ENCODE measurements around the gene NUP107. TPM values are rescaled to one million over a fixed set of nuclear protein-coding genes. Genes with fewer than 3 reads are reported as not detected.

Gene NUP107
- total RNA-seq, 1 donor from 2014 or later: 136 TPM

DNA sequence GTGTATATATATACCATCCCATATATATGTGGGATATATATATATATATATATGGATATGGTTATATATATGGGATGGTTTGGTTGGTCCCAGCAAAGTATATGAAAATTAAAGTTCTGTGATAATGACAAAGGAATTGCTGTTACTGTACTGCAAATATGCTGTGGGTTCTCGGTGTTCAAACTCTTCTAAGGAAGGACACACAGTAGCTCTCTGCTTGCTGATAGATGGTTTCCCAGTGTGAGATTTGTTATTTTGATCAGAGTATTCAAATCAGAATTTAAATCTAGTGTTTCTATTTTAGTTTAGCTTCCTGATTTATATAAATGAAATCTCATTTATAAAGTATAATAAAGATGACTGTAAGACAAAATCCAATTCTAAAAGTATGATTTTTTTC lies 78.9 kb downstream of the NUP107 start:
- no peak overlapping the region for H3K27ac Mint-ChIP-seq (ENCODE audit: unreplicated experiment)
- no peaks in the 10 kb centered on the region for H3K27me3 Mint-ChIP-seq (ENCODE audit: low read depth)
- TF ChIP-seq, protein P1, sequence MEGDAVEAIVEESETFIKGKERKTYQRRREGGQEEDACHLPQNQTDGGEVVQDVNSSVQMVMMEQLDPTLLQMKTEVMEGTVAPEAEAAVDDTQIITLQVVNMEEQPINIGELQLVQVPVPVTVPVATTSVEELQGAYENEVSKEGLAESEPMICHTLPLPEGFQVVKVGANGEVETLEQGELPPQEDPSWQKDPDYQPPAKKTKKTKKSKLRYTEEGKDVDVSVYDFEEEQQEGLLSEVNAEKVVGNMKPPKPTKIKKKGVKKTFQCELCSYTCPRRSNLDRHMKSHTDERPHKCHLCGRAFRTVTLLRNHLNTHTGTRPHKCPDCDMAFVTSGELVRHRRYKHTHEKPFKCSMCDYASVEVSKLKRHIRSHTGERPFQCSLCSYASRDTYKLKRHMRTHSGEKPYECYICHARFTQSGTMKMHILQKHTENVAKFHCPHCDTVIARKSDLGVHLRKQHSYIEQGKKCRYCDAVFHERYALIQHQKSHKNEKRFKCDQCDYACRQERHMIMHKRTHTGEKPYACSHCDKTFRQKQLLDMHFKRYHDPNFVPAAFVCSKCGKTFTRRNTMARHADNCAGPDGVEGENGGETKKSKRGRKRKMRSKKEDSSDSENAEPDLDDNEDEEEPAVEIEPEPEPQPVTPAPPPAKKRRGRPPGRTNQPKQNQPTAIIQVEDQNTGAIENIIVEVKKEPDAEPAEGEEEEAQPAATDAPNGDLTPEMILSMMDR (conservative IDR thresholded peaks at IDR 0.05): no peak
- H3K4me1 Mint-ChIP-seq: no peaks in the 10 kb centered on the region
- no peak overlapping the region for H3K4me3 Mint-ChIP-seq
- no peak for DNase-seq (ENCODE audit: low read depth, low spot score)
- peaks cover 3% of the 10 kb centered on the region for H3K36me3 Mint-ChIP-seq (ENCODE audit: low read depth)
- no peaks in the 10 kb centered on the region for H3K9me3 Mint-ChIP-seq

DNA sequence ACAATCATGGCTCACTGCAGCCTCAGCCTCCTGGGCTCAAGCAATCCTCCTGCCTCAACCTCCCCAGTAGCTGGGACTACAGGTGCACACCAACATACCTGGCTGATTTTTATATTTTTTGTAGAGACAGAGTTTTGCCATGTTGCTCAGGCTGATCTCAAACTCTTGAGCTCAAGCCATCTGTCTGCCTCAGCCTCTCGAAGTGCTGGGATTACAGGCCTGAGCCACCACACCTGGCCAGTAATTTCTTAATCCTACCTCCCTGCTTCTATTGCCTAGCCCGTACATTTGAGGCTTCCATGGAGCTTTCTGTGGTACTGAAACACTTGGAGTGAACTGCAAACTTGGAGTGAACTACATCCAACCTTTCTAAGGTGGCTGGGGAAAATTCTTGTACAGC lies 79.9 kb downstream of the NUP107 start:
- H3K27ac Mint-ChIP-seq (ENCODE audit: unreplicated experiment): no peak overlapping the region
- TF ChIP-seq, protein P1 (conservative IDR thresholded peaks at IDR 0.05): no peak
- H3K9me3 Mint-ChIP-seq: no peaks in the 10 kb centered on the region
- H3K27me3 Mint-ChIP-seq (ENCODE audit: low read depth): no peaks in the 10 kb centered on the region
- H3K36me3 Mint-ChIP-seq (ENCODE audit: low read depth): peaks cover 3% of the 10 kb centered on the region
- DNase-seq (ENCODE audit: low read depth, low spot score): no peak
- H3K4me1 Mint-ChIP-seq: no peaks in the 10 kb centered on the region
- H3K4me3 Mint-ChIP-seq: no peak overlapping the region

DNA sequence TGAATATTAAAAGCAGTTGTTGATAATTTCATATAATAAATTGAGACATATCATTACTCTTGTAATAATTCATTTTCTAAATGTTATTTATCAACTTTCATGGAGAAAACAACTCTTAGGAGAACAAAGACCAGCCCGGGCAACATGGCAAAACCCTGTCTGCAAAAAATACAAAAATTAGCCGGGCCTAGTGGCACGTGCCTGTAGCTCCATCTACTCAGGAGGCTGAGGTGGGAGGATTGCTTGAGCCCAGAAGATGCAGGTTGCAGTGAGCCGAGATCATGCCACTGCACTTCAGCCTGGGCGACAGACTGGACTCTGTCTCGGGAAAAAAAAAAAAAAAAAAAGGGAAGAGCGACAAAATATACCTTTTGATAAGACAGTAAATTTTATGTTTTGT lies 80.4 kb downstream of the NUP107 start:
- no peak for DNase-seq (ENCODE audit: low read depth, low spot score)
- Mint-ChIP-seq H3K9me3 (no peaks in the 10 kb centered on the region), H3K27me3 (ENCODE audit: low read depth) (no peaks in the 10 kb centered on the region), H3K27ac (ENCODE audit: unreplicated experiment) (no peak overlapping the region), H3K4me3 (no peak overlapping the region), H3K36me3 (ENCODE audit: low read depth) (peaks cover 3% of the 10 kb centered on the region), H3K4me1 (no peaks in the 10 kb centered on the region)
- TF ChIP-seq, protein P1 (conservative IDR thresholded peaks at IDR 0.05): no peak

DNA sequence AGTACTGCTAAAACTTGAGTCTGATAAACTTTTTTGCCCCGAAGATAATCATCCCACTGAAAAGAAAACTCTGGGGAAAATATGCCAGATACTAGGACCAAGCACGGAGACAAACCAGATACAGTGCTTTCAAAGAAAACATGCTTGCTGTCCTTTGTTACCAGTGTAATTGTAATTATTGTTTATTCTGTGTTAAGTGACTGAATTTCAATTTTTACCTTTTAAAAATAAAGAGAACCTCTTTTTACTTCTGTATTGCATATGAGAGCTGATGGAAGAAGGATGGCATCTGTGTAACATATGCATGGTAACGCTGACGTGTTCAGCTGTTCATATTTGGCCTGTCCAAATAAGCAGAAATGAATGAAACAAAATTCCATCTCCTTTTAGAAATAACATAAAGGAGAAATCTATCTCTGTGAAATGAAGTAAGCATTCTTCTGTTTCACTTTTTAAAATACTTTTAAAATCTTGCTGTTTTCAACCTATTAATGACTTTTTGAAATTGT lies 81.7 kb downstream of the NUP107 start:
- H3K27me3 Mint-ChIP-seq (ENCODE audit: low read depth): no peaks in the 10 kb centered on the region
- H3K36me3 Mint-ChIP-seq (ENCODE audit: low read depth): peaks cover 3% of the 10 kb centered on the region
- H3K27ac Mint-ChIP-seq (ENCODE audit: unreplicated experiment): no peak overlapping the region
- TF ChIP-seq, protein P1 (conservative IDR thresholded peaks at IDR 0.05): no peak
- no peaks in the 10 kb centered on the region for H3K9me3 Mint-ChIP-seq
- H3K4me1 Mint-ChIP-seq: no peaks in the 10 kb centered on the region
- no peak for DNase-seq (ENCODE audit: low read depth, low spot score)
- no peak overlapping the region for H3K4me3 Mint-ChIP-seq

DNA sequence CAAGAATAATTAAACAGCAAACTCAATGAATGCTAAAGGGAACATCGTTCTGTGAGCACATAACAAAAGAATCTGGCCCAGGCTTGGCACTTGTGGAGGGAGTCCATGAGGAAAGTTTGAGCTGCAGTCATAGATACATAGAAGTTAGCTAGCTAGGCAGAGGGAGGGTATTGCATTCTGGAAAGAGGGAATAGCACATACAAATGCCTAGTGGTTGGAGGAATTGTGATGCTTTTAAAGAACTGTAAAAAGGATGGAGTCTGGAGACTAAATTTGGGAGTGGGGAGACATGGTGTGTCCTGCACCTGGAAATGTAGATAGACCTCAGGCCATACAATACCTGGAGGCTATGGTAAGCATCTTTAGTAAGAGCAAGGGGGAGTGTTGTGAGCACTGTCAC lies 83.2 kb downstream of the NUP107 start:
- Mint-ChIP-seq H3K36me3 (ENCODE audit: low read depth) (no peaks in the 10 kb centered on the region), H3K27ac (ENCODE audit: unreplicated experiment) (no peak overlapping the region), H3K9me3 (no peaks in the 10 kb centered on the region), H3K4me1 (no peaks in the 10 kb centered on the region), H3K27me3 (ENCODE audit: low read depth) (no peaks in the 10 kb centered on the region), H3K4me3 (no peak overlapping the region)
- TF ChIP-seq, protein P1 (conservative IDR thresholded peaks at IDR 0.05): no peak
- DNase-seq (ENCODE audit: low read depth, low spot score): no peak

Data from neural crest cell (in vitro differentiated cells).